GM12878 (cell line): ENCODE results near the gene SDF4. TPM values are rescaled to one million over a fixed set of nuclear protein-coding genes. Genes with fewer than 3 reads are reported as not detected.

ENCODE experiments used
- ATAC-seq: fragments of 200-7000 bp; cut with Tn5 transposase; 3 replicates; pipeline ENCODE4 v1.9.1; 2020; ENCODE audit warnings: mild to moderate bottlenecking, moderate library complexity
- BruUV-seq: library from RNA; stranded (reverse); fragments of 400-500 nt; replicated peaks from 2 replicates; lab custom pipeline; 2021; lab: Mats Ljungman, UMichigan
- CTCF ChIA-PET: fragments of 300-600 bp; sonication (Branson Sonifier 250); formaldehyde crosslinking; extraction: SDS; loops from one replicate; lab custom pipeline; 2021; ENCODE audit warnings: inconsistent platforms; lab: Yijun Ruan, JAX
- POLR2A ChIA-PET: fragments of 350-600 bp; formaldehyde crosslinking; extraction: SDS; loops from one replicate; lab custom pipeline; 2021; ENCODE audit warnings: inconsistent platforms; lab: Charles Lee
- RAD21 ChIA-PET: fragments of 300-600 bp; sonication (Branson Sonifier 250); formaldehyde crosslinking; loops from one replicate; lab custom pipeline; 2023; ENCODE audit warnings: antibody characterized with exemption; ENCODE audit not compliant: unreplicated experiment; lab: Charles Lee
- SMC1A ChIA-PET: fragments of 300-600 bp; sonication (Branson Sonifier 250); formaldehyde crosslinking; loops from one replicate; lab custom pipeline; 2023; ENCODE audit not compliant: unreplicated experiment, uncharacterized antibody; lab: Charles Lee
- DNase-seq: peaks from one replicate; pipeline ENCODE4 v3.0.0-alpha.2; 2011; ENCODE audit warnings: low read depth, low spot score
- FAIRE-seq: peaks from 3 replicates; lab custom pipeline; 2011; peaks lifted over from hg19 to GRCh38; lab: Jason Lieb, UNC
- H2AFZ ChIP-seq: 2 replicates; pipeline ENCODE4 v1.6.0; 2011; ENCODE audit warnings: low read depth, low read length, control low read depth; ENCODE audit not compliant: control insufficient read depth
- H3K27ac ChIP-seq: 2 replicates; pipeline ENCODE4 v1.5.1; 2011; ENCODE audit warnings: control low read depth; ENCODE audit not compliant: control insufficient read depth, insufficient read depth
- H3K27me3 ChIP-seq, 2 experiments: replicated peaks in 1 of 2; 2 replicates each; pipeline versions ENCODE4 v1.6.0 to v1.6.1; 2011; ENCODE audit warnings: low read length in 1 of 2; ENCODE audit not compliant: control insufficient read depth in 2 of 2, insufficient read depth in 2 of 2
- H3K36me3 ChIP-seq, 2 experiments: 2 replicates each; pipeline ENCODE4 v1.5.1; 2011; ENCODE audit warnings: low read length in 1 of 2; ENCODE audit not compliant: control insufficient read depth in 2 of 2, insufficient read depth in 2 of 2
- H3K4me1 ChIP-seq: 2 replicates; pipeline ENCODE4 v1.6.1; 2011; ENCODE audit warnings: mild to moderate bottlenecking, low read length, moderate library complexity, mixed read lengths; ENCODE audit not compliant: control insufficient read depth, insufficient read depth
- H3K4me2 ChIP-seq: 2 replicates; pipeline ENCODE4 v1.6.0; 2011; ENCODE audit warnings: control low read depth; ENCODE audit not compliant: control insufficient read depth, insufficient read depth
- H3K4me3 ChIP-seq: fragments of 200-600 bp; sonication (generic); 2 replicates; pipeline ENCODE4 v1.5.1; 2016
- H3K79me2 ChIP-seq: 2 replicates; pipeline ENCODE4 v1.6.0; 2011; ENCODE audit warnings: low read length; ENCODE audit not compliant: control insufficient read depth, insufficient read depth
- H3K9ac ChIP-seq: 2 replicates; pipeline ENCODE4 v1.8.0; 2011; ENCODE audit warnings: low read length, control low read depth, mixed read lengths; ENCODE audit not compliant: control insufficient read depth, insufficient read depth
- H3K9me3 ChIP-seq: replicated peaks from 3 replicates; pipeline ENCODE4 v1.5.1; 2011; ENCODE audit warnings: mild to moderate bottlenecking, low read length; ENCODE audit not compliant: control insufficient read depth, insufficient read depth
- H4K20me1 ChIP-seq: 2 replicates; pipeline ENCODE4 v1.6.0; 2011; ENCODE audit not compliant: control insufficient read depth, insufficient read depth
- DPF2 ChIP-seq: fragments of 450-650 bp; IDR thresholded peaks from 2 replicates; pipeline ENCODE4 v1.6.1; 2017; ENCODE audit warnings: mild to moderate bottlenecking
- EGR1 ChIP-seq, 2 experiments: IDR thresholded peaks; 1 replicate in 1 of 2; 2 replicates in 1 of 2; pipeline ENCODE4 v1.6.1; 2011 to 2012; ENCODE audit warnings: low read depth in 2 of 2, low read length in 2 of 2, borderline replicate concordance in 1 of 2, mild to moderate bottlenecking in 1 of 2, moderate library complexity in 1 of 2
- ESRRA ChIP-seq: IDR thresholded peaks from 2 replicates; pipeline ENCODE4 v1.6.1; 2012; ENCODE audit warnings: mild to moderate bottlenecking, low read length, improper control_type of control experiment
- FOXK2 ChIP-seq: fragments of 450-650 bp; IDR thresholded peaks from 2 replicates; pipeline ENCODE4 v1.6.1; 2017; ENCODE audit warnings: mild to moderate bottlenecking, moderate library complexity
- GABPA ChIP-seq: IDR thresholded peaks from 2 replicates; pipeline ENCODE4 v1.6.1; 2014; ENCODE audit warnings: antibody characterized with exemption, low read depth, mild to moderate bottlenecking, inconsistent platforms
- HDGF ChIP-seq: fragments of 450-650 bp; IDR thresholded peaks from 2 replicates; pipeline ENCODE4 v1.6.1; 2016; ENCODE audit warnings: antibody characterized with exemption
- NR2F1 ChIP-seq: fragments of 450-650 bp; conservative IDR thresholded peaks from 2 replicates; pipeline ENCODE4 v1.6.1; 2017; ENCODE audit warnings: mild to moderate bottlenecking
- SIN3A ChIP-seq: IDR thresholded peaks from 2 replicates; pipeline ENCODE4 v1.6.1; 2012; ENCODE audit warnings: low read depth, low read length, improper control_type of control experiment
- SIX5 ChIP-seq: IDR thresholded peaks from 2 replicates; pipeline ENCODE4 v1.6.1; 2011; ENCODE audit warnings: mild to moderate bottlenecking, low read depth, low read length, moderate library complexity; ENCODE audit not compliant: severe bottlenecking
- SMAD5 ChIP-seq: IDR thresholded peaks from 2 replicates; pipeline ENCODE4 v1.6.1; 2016; ENCODE audit warnings: antibody characterized with exemption, low read depth
- SREBF2 ChIP-seq: IDR thresholded peaks from 2 replicates; pipeline ENCODE4 v1.6.1; 2012; ENCODE audit warnings: mild to moderate bottlenecking, low read length
- STAT1 ChIP-seq: fragments of 450-650 bp; conservative IDR thresholded peaks from 2 replicates; pipeline ENCODE4 v1.6.1; 2014; ENCODE audit warnings: antibody characterized with exemption, mild to moderate bottlenecking
- TAF1 ChIP-seq: IDR thresholded peaks from 2 replicates; pipeline ENCODE4 v1.6.1; 2011; ENCODE audit warnings: mild to moderate bottlenecking, low read depth, low read length, borderline replicate concordance
- ZNF592 ChIP-seq: fragments of 450-650 bp; IDR thresholded peaks from 2 replicates; pipeline ENCODE4 v1.6.1; 2017; ENCODE audit warnings: mild to moderate bottlenecking, moderate library complexity
- ZSCAN29 ChIP-seq: fragments of 450-650 bp; IDR thresholded peaks from 2 replicates; pipeline ENCODE4 v1.6.1; 2017; ENCODE audit warnings: mild to moderate bottlenecking, moderate library complexity
- ZZZ3 ChIP-seq: IDR thresholded peaks from 2 replicates; pipeline ENCODE4 v1.6.1; 2011; ENCODE audit warnings: low read depth; ENCODE audit not compliant: control insufficient read depth, insufficient read length
- WGBS: methylation state at CpG from one replicate; pipeline ENCODE4 v1.1.6; 2016; ENCODE audit warnings: low lambda C conversion rate; ENCODE audit not compliant: insufficient replicate concordance, insufficient coverage; ENCODE audit errors: missing lambda C conversion rate; 5-methylcytosine and 5-hydroxymethylcytosine counted together
- in situ Hi-C: fragments of 300-500 bp; cut with MboI; formaldehyde crosslinking; loops from 9 replicates; pipeline ENCODE4 v1.14.3; 2018; ENCODE audit warnings: mixed read lengths
- intact Hi-C: fragments of 100-400 bp; cut with micrococcal nuclease; formaldehyde crosslinking; loops from one replicate; pipeline ENCODE4 v1.14.2; 2022; ENCODE audit not compliant: unreplicated experiment
- polyA plus RNA-seq, 11 experiments: library from polyadenylated mRNA; depleted of rRNA in 4 of 11; unstranded in 6 of 11; stranded (reverse) in 5 of 11; fragments of >200 nt; fragmentation: Nextera tagmentation in 4 of 11; fragmentation: Illumina TruSeq in 1 of 11; extraction: Ambion mirVana in 4 of 11; extraction: Trizol in 1 of 11; gene quantifications; 1 replicate in 1 of 11; 2 replicates in 10 of 11; pipeline versions ENCODE4 v1.2.1 to v1.2.3, GENCODE V29; 2011 to 2016; ENCODE audit warnings: inconsistent platforms in 2 of 11, missing spikeins in 2 of 11, low read depth in 1 of 11
- total RNA-seq, 4 experiments: library from RNA; depleted of rRNA in 3 of 4; stranded (reverse); fragments of >200 nt in 3 of 4; fragmentation: Illumina TruSeq in 1 of 4; extraction: Trizol in 1 of 4; gene quantifications; 2 replicates each; pipeline versions ENCODE4 v1.2.1 to v1.2.3, GENCODE V29; 2013 to 2021

SDF4 gene
- total and polyA plus RNA-seq, 10 of the 15 experiments (the other 5 are each of a cell fraction or from before 2014, with no cell fraction given), result 0.44 to 97.2 (median 40.2) TPM

DNA sequence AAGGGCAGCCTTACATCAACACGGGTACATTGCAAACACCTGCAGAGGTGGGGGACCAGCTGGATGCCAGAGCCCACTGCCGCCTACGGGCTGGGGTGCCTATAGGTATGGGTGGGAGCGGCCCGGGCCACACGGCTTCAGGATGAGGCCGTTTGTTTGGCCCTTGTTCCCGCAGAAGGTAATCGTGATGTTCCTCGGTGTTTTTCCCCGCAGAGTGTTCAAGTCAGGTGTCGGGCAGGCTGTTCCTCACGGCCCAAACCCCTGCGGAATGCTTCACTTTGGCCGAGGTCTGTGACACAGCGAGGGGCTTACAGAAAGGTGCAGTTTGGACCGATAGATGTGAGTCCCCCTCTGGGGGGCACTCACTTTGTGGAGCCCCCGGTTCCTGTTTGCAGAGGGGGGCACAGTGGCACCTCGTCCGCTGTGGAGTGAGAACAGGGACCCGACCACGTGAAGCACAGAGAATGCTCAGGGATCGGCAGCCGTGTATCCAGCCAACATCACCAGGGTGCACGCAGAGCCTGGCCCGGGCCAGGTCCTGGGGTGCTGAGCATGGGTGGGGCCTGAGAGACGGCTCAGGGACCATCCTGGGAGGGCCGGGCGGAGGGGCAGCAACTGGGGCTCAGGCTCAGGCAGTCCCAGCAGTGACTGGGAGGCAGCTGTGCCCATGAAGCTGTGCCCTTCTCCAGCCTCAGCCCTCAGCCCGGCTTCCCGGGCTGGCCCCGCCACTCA is 58.6 kb downstream of the SDF4 start:
- DNase-seq (no peak), FAIRE-seq (no peak), ATAC-seq (no peak)
- in situ Hi-C loops (no loop called here), intact Hi-C loops (no loop called here)
- Histone ChIP-seq H3K4me1 (peaks cover 24% of the 10 kb centered on the region), H3K9ac (no peak overlapping the region), H3K9me3 (no peaks in the 10 kb centered on the region; the same call in 2 of the 3 replicates), H3K27me3 (peaks cover 0 to 3% of the 10 kb centered on the region in 2 experiments; a peak in 3 of 4 replicates), H3K79me2 (no peaks in the 10 kb centered on the region), H3K4me3 (no peak overlapping the region), H3K4me2 (no peak overlapping the region), H2AFZ (no peak overlapping the region), H4K20me1 (no peaks in the 10 kb centered on the region), H3K27ac (no peak overlapping the region), H3K36me3 (no peaks in the 10 kb centered on the region)
- CTCF ChIA-PET, result interaction anchor here (0.8 to 2.0 kb wide), 2 partner anchors 51 to 53 kb away, joined by 3 to 5 read pairs; no protein-coding TSS in a partner anchor
- no TSS peak for BruUV-seq
- RAD21 ChIA-PET, result interaction anchor here (0.9 to 1.2 kb wide), 2 partner anchors 51 kb away, joined by 3 read pairs; no protein-coding TSS in a partner anchor
- TF ChIP-seq SREBF2 (no peak), TAF1 (no peak), ZZZ3 (no peak), SIX5 (no peak), STAT1 (no peak), ZNF592 (no peak), ESRRA (no peak), SMAD5 (no peak), HDGF (no peak), GABPA (no peak), FOXK2 (no peak), NR2F1 (no peak), SIN3A (no peak), DPF2 (no peak), ZSCAN29 (no peak), EGR1 (IDR thresholded peaks at IDR 0.05; ENCODE audit: borderline replicate concordance in 1 of 2, low read depth in 2 of 2, low read length in 2 of 2) (no peak)
- SMC1A ChIA-PET, result no interaction called here
- WGBS, result 12% methylated on average over 32 of the region's 32 CpGs
- POLR2A ChIA-PET, result interaction anchor here (2.2 kb wide), 1 partner anchor 40 kb away, joined by 7 read pairs; the partner anchor contains the start of gene TNFRSF4
